HG02759 (cell line): ENCODE data around the gene CNTLN.
"Not testable (repeated sequence)": the region's sequence is repeated elsewhere in the genome, so short reads cannot be mapped to it uniquely, and the experiment has no call there.

Source experiments
- ATAC-seq: cut with Tn5 transposase; IDR thresholded peaks from one replicate; pipeline ENCODE4 v1.9.1; 2021; ENCODE audit warnings: mild to moderate bottlenecking, moderate library complexity; ENCODE audit not compliant: unreplicated experiment

Gene CNTLN

GRCh38 chr9:17185481-17186029, 50.7 kb downstream of the CNTLN start:
- ATAC-seq = no peak

- no peak for ATAC-seq
Observed at GRCh38 chr9:17191082-17191481, 56.2 kb downstream of the CNTLN start.

GRCh38 chr9:17204611-17205152, 69.8 kb downstream of the CNTLN start:
- no peak for ATAC-seq

- no peak for ATAC-seq
Observed at GRCh38 chr9:17216011-17216410, 81.2 kb downstream of the CNTLN start.

GRCh38 chr9:17216646-17217045, 81.8 kb downstream of the CNTLN start:
- ATAC-seq = no peak

GRCh38 chr9:17217272-17217671, 82.4 kb downstream of the CNTLN start:
- ATAC-seq = no peak

- no peak for ATAC-seq
Observed at GRCh38 chr9:17219261-17219660, 84.4 kb downstream of the CNTLN start.

GRCh38 chr9:17222932-17223331, 88.1 kb downstream of the CNTLN start:
- ATAC-seq = no peak

- ATAC-seq = no peak
Observed at GRCh38 chr9:17225407-17225806, 90.6 kb downstream of the CNTLN start.

GRCh38 chr9:17229945-17230560, 95.2 kb downstream of the CNTLN start:
- no peak for ATAC-seq

GRCh38 chr9:17230646-17231045, 95.8 kb downstream of the CNTLN start:
- ATAC-seq = no peak

GRCh38 chr9:17236147-17236546, 101.3 kb downstream of the CNTLN start:
- no peak for ATAC-seq

- no peak for ATAC-seq
Observed at GRCh38 chr9:17246770-17247169, 111.9 kb downstream of the CNTLN start.

- ATAC-seq = no peak
Observed at GRCh38 chr9:17251100-17251499, 116.3 kb downstream of the CNTLN start.

GRCh38 chr9:17268531-17269188, 133.8 kb downstream of the CNTLN start:
- not testable (repeated sequence) for ATAC-seq

GRCh38 chr9:17269799-17270198, 135.0 kb downstream of the CNTLN start:
- ATAC-seq = no peak

- no peak for ATAC-seq
Observed at GRCh38 chr9:17272536-17272935, 137.7 kb downstream of the CNTLN start.

GRCh38 chr9:17280350-17281012, 145.6 kb downstream of the CNTLN start:
- no peak for ATAC-seq

GRCh38 chr9:17290673-17291072, 155.8 kb downstream of the CNTLN start:
- ATAC-seq = not testable (repeated sequence)

GRCh38 chr9:17291766-17292165, 156.9 kb downstream of the CNTLN start:
- ATAC-seq = no peak

GRCh38 chr9:17293685-17294084, 158.8 kb downstream of the CNTLN start:
- no peak for ATAC-seq
